Stimulated activated naive CD8-positive, alpha-beta T cell treated with anti-CD3 and anti-CD28 coated beads, Interleukin-15, Interleukin-2, amounts not matched to agents 100 U/mL and 50 U/mL, for 24 hours (primary cell): Measurements from ENCODE around the gene BCL7B.
"Not testable (repeated sequence)": the region's sequence is repeated elsewhere in the genome, so short reads cannot be mapped to it uniquely, and the experiment has no call there.

Experiments used
- ATAC-seq: fragments of 150-1000 bp; cut with Tn5 transposase; one replicate; pipeline ENCODE4 v1.10.0; 2021
- DNase-seq: peaks from one replicate; pipeline ENCODE4 v3.0.0; 2021

The BCL7B gene

DNA sequence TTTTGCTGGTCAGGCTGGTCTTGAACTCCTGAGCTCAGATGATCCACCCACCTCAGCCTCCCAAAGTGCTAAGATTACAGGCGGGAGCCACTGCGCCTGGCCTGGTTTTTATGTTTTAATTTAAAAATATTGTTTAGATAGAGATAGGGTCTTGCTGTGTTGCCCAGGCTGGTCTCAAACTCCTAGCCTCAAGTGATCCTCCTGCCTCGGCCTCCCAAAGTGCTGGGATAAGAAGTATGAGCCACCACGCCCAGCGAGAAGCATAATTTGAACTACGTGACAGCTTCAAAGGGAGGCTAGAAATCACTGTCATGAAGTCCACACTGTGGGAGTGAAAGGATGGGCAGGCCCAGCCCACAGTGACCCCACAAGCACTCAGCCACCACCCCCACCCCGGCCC is 21.6 kb downstream of the BCL7B start:
- ATAC-seq: not testable (repeated sequence)

DNA sequence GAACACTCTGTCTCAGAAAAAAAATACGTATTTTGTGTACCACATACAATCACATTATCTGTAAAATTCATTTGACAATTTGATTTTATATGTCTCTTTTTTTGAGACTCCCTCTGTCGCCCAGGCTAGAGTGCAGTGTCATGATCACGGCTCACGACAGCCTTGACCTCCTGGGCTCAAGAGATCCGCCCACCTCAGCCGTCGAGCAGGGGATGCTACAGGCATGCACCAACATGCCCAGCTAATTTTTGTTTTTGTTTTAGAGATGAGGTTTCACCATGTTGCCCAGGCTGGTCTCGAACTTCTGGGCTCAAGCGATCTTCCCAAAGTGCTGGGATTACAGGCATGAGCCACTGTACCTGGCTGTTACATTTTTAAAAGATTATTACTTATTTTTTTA is 23.7 kb downstream of the BCL7B start:
- ATAC-seq (no peak), DNase-seq (no peak)

More for the DNA sequence above, 21.6 kb downstream of the BCL7B start:
- not testable (repeated sequence) for DNase-seq

DNA sequence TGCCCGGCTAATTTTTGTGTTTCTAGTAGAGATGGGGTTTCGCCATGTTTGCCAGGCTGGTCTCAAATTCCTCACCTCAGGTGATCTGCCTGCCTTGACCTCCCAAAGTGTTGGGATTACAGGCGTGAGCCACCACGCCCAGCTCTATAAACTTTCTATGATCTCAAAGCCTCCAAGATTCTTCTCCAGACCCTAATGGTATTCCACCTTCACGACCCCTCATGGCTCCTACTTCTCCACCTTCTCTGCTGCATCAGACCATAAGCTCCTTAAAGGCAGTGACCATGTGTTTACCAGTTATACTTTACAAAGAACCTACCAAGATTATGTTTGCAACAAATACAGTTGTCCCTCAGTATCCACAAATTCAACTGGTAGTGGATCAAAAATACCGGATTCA is 25.3 kb downstream of the BCL7B start:
- DNase-seq: no peak
- no peak for ATAC-seq

DNA sequence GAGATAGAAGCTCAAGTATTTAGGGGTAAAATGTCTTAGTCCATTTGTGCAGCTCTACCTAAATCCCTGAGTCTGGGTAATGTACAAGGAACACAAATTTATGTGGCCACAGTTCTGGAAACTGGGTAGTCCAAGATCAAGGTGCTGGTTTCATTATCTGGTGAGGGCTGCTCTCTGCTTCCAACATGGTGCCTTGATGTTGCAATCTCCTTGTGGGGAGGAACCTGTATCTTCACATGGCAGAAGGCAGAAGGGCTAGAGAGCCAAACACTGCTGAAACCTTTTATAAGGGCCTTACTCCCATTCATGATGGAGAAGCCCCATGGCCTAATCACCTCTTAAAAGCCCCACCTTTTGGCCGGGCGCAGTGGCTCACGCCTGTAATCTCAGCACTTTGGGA is 26.7 kb downstream of the BCL7B start:
- ATAC-seq: no peak
- DNase-seq: no peak

DNA sequence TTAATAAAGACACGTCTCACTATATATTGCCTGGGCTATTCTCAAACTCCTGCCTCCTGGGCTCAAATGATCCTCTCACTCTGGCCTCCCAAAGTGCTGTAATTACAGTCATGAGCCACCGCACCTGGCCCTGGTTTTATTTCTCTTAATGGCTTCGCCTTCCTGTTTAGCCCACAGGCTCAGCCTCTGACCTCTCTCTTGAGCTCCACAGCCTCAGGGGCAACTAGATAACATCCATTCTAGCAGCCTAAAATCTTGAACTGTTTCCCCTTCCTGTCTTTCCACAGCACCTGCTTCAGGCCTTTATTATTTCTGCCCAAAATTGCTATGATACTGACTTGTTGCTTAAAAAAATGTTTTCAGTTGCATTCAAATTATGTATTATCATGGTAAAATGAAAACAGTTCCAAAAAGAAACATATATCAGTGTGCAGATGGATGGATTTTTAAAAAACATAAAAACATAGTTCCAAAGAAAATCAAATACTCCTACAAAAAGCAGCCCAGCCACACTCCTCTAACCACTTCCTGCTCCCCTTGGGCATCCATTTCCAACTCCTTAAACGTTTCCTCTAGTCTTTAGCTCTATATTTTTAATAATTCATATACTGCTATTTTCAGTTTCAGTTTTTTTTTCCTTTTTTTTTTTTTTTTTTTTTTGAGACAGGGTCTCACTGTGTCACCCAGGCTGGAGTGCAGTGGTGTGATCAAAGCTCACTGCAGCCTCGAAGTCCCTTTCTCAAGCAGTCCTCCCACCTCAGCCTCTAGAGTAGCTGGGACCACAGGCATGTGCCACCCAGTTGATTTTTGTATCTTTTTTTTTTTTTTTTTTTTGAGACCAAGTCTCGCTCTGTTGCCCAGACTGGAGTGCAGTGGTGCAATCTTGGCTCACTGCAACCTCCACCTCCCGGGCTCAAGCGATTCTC is 30.3 kb downstream of the BCL7B start:
- DNase-seq (no peak), ATAC-seq (no peak)

DNA sequence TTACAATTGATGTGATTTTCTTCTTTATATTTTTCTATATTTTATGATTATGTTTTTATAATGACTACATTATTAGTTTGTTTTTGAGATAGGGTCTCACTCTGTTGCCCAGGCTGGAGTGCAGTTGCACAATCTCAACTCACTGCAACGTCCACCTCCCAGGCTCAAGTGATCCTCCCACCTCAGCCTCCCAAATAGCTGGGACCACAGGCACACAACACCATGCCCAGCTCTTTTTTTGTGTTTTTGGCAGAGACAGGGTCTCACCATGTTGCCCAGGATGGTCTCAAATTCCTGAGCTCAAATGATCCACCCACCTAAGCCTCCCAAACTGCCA is 31.4 kb downstream of the BCL7B start:
- not testable (repeated sequence) for DNase-seq, ATAC-seq

DNA sequence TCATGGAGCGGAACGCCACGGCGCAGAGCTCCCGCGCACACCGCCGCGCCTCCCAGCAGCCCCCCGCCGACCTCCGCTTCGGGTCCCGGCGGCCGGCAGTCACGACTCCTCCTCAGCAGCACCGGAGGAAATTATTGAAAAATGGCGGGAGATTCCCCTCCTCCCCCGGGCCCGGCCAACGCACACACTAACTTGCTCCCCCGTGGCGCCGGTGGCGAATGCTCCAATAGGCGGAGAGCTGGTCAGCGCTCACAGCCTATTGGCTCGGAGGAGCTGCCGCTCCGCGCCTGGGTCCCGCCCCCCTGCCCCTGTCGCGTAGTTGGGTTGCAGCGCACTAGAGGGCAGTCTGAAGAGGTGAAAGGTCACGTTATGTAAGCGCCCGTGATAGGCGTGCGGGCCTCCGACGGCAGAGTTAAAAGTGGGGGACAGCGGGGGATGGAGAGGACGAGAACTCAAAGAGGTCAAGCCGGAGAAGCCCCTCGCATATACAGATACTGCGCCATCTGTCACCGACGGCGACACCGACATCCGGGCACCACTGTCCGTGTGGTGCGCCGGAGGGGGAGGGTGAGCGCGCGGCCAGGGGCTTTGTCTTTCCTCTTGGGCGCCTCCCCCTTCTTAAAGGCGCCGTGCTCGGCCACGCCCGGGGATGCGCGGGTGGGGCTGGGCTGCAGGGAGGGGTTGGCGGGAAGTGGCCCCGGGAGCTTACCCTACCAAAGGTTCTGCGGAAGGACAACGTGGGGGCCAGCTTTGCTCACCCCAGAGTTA is 35.2 kb downstream of the BCL7B start, which contains the start of gene BAZ1B:
BAZ1B (minus strand) TSS at position 189 of the 768 bp plus-strand sequence. CDS start 360 bp downstream, outside the sequence.
- peak; percentile 98 for DNase-seq
- ATAC-seq: peak; percentile 94

DNA sequence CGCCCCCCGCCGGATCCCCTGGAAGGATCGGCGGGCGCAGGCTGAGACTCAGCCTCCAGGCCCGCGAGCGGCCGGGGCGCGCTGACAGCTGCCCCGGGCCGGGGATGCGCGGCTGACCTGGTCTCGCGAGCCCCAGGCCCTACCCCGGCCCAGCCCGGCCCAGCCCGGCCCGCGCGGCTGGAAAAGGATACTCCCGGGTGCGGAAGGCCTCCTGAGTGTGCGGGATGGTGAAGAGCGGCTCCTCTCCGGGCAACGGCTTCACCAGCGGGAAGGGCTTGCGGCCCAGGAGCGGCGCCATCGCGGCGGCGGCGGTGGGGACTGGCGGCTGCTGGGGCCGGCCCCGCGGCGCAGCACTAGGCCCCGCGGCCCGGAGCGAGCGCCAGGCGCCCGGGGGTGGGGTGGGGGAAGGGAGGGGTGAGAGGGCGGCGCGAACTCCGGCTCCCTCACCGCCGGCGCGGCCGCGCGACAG is 35.8 kb downstream of the BCL7B start:
- ATAC-seq: peak; percentile 53
- peak; percentile 72 for DNase-seq

DNA sequence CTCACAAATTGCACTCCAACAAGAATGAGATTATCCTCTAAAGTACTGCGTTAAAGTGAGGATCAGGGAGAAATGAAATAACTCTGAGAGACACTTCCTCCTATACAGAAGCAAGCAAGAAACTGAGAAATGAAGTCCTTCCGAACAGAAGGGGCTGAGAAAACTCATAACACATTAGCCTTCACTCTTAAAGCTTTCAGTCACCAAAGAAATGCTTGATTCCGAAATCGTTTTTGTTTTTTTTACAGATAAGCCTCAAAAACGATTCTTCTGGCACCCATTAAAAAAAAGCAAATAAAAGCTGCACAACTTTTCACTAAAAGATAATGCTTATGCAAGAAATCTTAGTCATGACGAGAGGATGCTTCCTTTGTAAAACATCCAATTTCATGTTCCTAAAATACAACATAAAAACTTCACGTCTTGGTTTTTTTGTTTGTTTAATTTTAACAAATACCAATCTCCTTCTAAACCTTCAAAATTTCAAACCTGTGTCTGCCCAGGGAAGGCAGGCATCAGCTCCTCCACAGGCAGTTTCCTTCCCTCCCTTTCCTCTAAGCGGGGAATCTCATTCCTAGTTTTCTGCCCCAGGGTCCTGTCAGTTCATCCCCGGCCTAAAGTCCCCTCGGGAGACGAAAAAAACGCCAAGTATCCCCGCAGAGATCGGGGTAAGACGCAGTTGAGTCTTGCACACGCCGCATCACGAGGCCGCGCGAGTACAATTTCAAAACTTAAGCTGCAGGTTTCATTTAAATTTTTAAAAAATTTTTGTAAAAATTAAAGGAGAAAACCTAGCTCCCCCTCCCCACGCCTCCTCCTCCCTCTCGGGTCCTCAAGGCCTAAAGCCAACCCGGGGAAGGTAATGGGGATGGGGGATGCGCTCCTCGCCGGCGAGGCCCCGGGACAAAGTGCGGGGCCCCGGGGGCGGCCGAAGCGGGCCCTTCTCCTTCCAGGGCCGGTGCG is 36.5 kb downstream of the BCL7B start:
- ATAC-seq (no peak), DNase-seq (peak; percentile 40)

DNA sequence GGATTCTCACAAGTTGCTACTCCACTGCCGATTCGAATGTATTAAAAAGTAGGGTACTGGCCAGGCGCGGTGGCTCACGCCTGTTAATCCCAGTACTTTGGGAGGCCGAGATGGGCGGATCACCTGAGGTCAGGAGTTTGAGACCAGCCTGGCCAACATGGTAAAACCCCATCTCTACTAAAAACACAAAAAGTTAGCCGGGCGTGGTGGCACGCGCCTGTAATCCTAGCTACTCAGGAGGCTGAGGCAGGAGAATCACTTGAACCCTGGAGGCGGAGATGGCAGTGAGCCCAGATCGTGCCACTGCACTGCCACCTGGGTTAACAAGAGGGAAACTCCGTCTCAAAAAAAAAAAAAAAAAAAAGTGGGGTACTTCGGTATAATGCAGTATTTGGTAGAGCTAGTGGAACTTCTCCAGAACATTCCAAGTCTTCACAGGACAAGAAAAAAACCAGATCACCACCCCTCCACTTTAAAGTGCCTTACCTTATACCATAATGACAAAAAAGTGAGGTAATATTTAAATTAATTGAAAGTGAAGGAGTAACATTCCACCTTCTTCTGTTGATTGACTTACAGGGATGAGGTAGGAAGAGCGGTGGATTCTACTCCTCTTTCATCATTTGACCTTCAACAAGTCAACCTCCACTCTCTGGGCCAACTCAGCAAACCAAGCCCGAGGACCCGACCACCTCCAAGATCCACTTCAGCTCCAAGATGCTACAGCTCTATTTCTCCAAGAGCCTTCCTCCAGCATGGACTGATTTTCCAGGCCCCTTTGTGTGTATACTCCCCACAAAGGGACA is 37.4 kb downstream of the BCL7B start:
- no peak for ATAC-seq
- peak; percentile 37 for DNase-seq

DNA sequence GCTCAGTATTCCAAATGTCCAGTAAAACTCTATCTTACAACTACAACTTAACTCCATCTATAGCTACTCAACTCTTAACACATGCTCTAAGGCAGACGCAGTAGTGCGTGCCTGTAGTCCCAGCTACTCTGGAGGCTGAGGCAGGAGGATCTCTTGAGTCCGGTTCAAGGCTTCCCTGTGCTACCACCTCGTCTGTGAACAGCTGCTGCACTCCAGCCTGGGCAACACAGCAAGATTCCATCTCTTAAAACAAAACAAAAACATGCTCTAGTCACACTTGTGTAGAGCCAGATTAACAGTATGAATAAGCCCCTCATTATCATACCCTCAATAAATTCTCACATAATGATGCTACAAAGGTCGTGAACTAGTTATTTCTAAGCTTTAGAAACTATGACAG is 39.0 kb downstream of the BCL7B start:
- ATAC-seq: no peak
- DNase-seq: no peak

DNA sequence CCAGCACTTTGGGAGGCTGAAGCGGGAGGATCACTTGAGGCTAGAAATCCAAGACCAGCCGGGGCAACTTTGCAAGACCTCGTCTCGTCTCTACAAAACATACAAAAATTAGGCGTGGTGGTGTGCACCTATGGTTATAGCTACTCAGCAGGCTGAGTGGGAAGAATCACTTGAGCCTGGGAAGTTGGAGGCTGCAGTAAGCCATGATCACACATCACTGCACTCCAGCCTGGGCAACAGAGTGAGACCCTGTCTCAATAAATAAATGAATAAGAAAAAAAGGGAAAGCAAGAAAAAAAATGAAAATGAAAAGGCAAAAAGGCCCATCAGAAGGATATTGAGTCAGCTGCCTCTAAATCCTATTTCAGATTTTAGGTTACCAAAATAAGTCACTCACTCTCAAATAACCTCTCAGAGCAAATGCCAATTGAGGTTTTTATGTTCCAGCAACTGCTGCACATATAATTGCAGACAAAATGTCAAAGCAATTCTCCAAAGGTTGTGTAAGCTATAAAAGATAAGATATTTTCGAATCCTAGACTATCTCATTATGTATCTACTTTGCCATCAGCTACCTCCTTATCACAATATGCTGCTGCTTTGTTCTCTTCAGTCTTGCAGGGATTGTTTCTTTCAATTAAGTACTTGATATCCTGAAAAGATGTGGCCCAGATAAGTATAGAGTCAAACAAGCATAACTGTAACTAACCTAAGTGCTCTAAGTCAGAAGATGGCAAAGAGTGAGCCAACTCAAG is 40.1 kb downstream of the BCL7B start:
- ATAC-seq: no peak
- no peak for DNase-seq

DNA sequence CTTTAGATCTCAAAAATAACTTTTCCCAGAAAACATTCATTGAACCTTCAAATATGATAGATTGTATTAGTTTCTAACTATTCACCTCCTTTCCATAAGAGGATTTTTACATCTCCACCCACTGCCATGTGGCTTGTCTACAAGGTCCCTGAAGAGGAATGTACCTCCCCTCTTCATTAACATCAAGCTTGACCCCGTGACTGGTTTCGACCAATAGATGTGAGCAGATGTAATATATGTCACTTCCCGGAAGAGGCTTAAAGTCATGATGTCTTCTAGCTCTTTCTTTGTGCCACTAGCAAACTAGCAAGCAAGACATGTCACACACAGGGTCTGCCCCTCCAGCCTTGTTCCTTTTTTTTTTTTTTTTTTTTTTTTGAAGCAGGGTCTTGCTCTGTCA is 42.3 kb downstream of the BCL7B start:
- no peak for DNase-seq
- ATAC-seq: no peak

DNA sequence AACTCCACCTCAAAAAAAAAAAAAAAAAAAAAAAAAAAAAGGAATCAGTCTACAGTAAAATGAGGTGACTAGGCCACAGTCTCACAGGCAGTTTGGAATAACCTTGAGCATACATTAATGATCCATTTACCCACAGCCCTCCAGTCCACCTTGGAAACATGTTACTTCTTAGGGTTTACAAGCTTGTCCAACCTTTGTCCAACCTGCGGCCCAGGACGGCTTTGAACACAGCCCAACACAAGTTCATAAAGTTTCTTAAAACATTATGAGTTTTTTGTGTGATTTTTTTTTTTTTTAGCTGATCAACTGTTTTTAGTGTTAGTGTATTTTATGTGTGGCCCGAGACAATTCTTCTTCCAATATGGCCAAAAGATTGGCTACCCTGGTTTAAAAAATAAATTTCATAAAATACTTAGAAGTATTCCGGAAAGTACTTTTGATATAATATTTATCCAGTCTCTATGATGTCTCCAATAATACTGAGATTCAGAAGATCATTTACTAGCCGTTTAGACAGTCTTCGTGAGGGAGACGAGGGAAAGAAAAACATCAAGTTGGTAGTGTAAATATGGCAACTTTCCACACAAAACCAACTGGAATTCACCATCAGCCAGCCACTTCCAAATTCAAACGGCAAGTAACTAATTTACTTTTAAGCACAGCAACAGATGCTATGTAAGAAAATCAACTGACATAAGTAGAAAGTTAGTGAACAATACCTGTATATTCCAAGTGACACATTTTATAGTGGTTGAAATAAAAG is 45.3 kb downstream of the BCL7B start:
- DNase-seq: no peak
- no peak for ATAC-seq

DNA sequence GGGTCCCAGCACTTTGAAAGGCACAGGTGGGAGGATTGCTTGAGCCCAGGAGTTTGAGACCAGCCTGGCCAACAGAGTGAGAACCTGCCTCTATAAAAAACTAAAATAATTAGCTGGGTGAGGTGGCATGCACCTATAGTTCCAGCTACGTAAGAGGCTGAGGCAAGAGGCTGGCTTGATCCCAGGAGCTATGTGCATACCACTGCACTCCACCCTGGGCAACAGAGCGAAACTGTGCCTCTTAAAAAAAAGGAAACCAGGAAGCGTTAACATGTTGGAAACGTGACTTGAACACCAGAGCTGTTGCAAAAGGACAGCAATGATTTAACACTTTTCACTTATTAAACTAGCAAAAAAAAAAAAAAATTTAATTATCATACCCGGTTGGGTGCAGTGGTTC is 48.0 kb downstream of the BCL7B start:
- ATAC-seq (no peak), DNase-seq (no peak)

DNA sequence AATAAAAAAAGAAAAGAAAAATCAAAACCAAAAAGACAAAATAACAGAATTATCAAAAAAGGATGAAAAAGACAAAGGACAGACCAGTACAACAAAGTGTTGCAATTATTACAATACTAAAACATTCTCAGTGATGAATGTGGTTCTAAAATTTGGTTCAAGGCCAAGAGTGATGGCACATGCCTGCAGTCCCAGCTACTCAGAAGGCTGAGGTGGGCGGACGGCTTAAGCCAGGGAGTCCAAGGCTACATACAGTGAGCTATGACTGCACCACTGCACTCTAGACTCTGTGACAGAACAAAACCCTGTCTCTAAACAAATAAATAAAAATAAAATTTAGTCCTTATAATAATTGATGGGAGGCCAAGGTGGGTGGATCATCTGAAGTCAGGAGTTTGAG is 49.9 kb downstream of the BCL7B start:
- ATAC-seq (no peak), DNase-seq (no peak)

DNA sequence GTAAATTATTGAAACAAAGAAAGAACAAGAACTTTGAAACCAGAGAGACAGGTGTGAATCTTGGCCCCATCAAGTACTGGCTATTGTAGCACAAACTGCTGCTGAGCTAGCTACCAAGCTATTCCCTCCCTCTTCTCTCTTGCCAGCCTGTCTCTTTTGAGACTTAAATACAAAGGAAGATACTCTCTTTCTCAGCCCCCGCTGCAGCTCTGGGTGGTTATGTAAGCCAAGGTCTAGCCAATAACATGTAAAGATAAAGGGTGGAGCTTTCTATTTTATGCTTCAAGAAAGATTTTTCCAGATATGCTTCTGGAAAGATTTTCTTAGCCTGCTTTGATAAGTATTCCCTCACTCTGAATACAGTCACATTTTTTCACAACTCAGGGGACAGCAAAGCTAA is 52.6 kb downstream of the BCL7B start:
- DNase-seq (no peak), ATAC-seq (no peak)

DNA sequence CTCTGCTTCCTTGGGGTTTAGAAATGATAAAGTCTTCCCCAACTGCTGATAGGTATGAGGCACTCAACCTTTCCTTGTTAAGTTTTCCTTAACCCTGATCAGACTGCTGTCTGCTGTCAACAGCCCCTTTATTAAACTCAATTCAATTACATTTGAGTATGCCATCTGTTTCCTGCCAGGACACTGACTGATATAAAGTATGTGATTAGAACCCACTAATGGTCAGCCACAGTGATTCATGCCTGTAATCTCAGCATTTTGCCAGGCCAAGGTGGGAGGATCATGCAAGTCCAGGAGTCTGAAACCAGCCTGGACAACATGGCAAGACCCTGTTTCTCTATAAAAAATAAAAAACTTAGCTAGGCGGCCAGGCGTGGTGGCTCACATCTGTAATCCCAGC is 53.5 kb downstream of the BCL7B start:
- DNase-seq (no peak), ATAC-seq (no peak)

DNA sequence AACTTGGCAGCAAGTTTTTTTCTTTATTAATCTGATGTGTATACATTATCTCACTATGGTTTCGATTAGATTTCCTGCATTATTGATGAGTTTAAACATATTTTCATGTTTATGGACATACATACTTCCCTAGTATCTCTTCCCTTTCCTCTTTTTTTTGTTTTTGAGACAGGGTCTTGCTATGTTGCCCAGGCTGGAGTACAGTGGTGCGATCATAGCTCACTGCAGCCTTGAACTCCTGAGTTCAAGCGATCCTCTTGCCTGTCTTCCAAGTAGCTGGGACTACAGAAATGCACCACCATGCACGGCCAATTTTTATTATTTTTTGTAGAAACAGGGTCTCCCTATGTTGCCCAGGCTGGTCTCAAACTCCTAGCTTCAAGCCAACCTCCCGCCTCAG is 54.3 kb downstream of the BCL7B start:
- DNase-seq (no peak), ATAC-seq (no peak)

DNA sequence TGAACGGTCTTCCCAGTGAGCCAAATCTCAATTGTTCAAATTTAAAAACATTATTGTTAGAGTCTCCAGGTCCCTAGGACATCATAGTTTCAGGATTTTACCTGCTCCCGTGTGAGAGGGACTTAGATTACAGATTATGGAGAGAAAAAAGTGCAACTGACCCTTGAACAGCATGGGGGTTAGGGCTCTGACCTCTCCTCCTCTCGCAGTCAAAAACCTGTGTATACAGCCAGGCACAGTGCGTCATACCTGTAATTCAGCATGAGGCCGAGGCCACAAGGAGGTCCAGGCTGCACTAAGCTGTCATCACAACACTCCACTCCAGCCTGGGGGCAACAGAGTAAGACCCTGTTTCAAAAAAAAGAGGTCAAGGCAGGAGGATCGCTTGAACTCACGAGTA is 60.9 kb downstream of the BCL7B start:
- no peak for DNase-seq
- ATAC-seq: no peak
